Measurements from ENCODE around the gene FAM117A. TPM values are rescaled to one million over a fixed set of nuclear protein-coding genes. Genes with fewer than 3 reads are reported as not detected.

FAM117A gene
- total RNA-seq, 1 experiment from 2014 or later, result 26.2 TPM

DNA sequence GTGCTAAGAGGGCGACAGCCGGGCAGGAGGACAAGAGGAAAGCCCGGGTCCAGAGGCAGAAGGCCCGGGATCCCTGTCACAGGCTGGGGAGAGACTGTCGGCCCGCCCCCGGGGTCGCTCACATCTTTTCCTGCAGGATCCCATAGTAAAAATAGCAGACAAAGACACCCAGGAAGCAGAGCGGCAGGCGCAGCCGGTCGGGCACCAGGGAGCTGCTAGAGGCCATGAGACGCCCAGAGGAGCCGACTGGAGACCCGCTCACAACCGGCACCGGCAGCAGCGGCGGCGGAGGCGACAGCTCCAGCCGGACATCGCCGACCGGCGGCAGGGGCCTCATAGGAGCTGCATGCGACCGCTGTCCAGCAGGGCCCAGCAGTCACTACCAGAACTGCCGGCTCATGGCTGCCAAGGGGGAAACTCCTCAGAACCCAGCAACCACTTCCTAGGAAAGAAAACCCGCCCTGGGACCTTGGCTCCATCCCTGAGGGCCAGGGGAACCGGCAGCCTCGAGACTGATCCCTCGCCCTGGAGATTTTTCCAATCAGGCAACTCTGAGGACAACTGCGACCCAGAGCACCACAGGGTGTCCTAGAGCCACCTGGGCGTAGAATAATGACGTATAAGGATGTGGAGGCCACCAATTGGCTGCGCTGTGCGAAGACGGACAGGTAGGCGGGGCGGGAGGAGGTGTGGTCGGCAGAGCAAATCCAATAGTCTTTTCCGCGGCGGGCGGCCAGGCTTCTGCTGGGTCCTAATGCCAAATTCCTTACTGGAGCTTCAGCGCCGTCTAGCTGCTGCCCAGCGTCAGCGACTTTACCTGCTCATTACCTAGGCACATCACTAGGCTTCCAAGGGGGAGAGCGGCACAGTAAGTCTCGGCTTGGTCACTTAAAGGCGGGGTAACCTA lies 56.1 kb downstream of the FAM117A start, which contains the start of gene SLC35B1 (continued):
- TF ChIP-seq GTF2I (CRISPR knock-in tag; conservative IDR thresholded peaks at IDR 0.05) (no peak), NFE2L1 (CRISPR knock-in tag; IDR thresholded peaks at IDR 0.05) (peak; percentile 46; the same call in 1 of the 2 replicates), ETV6 (CRISPR knock-in tag; IDR thresholded peaks at IDR 0.05) (peak; percentile 60; the same call in 1 of the 2 replicates), ZNF138 (CRISPR knock-in tag; conservative IDR thresholded peaks at IDR 0.05) (no peak), NFYB (CRISPR knock-in tag; conservative IDR thresholded peaks at IDR 0.05; ENCODE audit: low read depth) (peak; percentile 58), MYBL2 (CRISPR knock-in tag; IDR thresholded peaks at IDR 0.05) (0 out of 2 replicates have a peak, but pooled peaks have one; percentile 61), MLX (CRISPR knock-in tag; IDR thresholded peaks at IDR 0.05) (no peak), ATF1 (CRISPR knock-in tag; IDR thresholded peaks at IDR 0.05) (no peak)
- TF ChIP-seq, protein P1, sequence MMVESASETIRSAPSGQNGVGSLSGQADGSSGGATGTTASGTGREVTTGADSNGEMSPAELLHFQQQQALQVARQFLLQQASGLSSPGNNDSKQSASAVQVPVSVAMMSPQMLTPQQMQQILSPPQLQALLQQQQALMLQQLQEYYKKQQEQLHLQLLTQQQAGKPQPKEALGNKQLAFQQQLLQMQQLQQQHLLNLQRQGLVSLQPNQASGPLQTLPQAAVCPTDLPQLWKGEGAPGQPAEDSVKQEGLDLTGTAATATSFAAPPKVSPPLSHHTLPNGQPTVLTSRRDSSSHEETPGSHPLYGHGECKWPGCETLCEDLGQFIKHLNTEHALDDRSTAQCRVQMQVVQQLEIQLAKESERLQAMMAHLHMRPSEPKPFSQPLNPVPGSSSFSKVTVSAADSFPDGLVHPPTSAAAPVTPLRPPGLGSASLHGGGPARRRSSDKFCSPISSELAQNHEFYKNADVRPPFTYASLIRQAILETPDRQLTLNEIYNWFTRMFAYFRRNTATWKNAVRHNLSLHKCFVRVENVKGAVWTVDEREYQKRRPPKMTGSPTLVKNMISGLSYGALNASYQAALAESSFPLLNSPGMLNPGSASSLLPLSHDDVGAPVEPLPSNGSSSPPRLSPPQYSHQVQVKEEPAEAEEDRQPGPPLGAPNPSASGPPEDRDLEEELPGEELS (CRISPR knock-in tag; IDR thresholded peaks at IDR 0.05), result no peak

- H3K4me1 Mint-ChIP-seq, result peaks cover 12% of the 10 kb centered on the region
- ChIA-PET POLR2A (interaction anchor here (1.4 to 2.5 kb wide), 4 partner anchors 30 to 139 kb away, joined by 3 to 13 read pairs (median 4); partner anchors contain the start of gene FAM117A), CTCF (interaction anchor here (1.0 to 2.9 kb wide), 17 partner anchors 8 to 299 kb away, joined by 3 to 27 read pairs (median 9); partner anchors contain the start of genes FAM117A, NXPH3 and SPOP)
- peaks cover 32% of the 10 kb centered on the region for H3K36me3 Mint-ChIP-seq
- no peaks in the 10 kb centered on the region; the same call in 1 of the 2 replicates for H3K27me3 Mint-ChIP-seq (ENCODE audit: low read depth)
- H3K4me3 Mint-ChIP-seq, result peak overlapping the region; percentile 93
- H3K9me3 Mint-ChIP-seq, result no peaks in the 10 kb centered on the region
- H3K27ac Mint-ChIP-seq, result peak overlapping the region; percentile 98
- DNase-seq (ENCODE audit: low spot score) (no peak), ATAC-seq (no peak)
- TF ChIP-seq, protein P2, sequence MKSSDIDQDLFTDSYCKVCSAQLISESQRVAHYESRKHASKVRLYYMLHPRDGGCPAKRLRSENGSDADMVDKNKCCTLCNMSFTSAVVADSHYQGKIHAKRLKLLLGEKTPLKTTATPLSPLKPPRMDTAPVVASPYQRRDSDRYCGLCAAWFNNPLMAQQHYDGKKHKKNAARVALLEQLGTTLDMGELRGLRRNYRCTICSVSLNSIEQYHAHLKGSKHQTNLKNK (CRISPR knock-in tag; IDR thresholded peaks at IDR 0.05), result no peak
- TF ChIP-seq ESRRA (CRISPR knock-in tag; IDR thresholded peaks at IDR 0.05; ENCODE audit: borderline replicate concordance) (no peak), HMGXB4 (CRISPR knock-in tag; IDR thresholded peaks at IDR 0.05) (no peak), NR2C2 (CRISPR knock-in tag; IDR thresholded peaks at IDR 0.05) (no peak), NFATC4 (CRISPR knock-in tag; IDR thresholded peaks at IDR 0.05) (no peak), ATF3 (CRISPR knock-in tag; conservative IDR thresholded peaks at IDR 0.05) (no peak), CREB1 (CRISPR knock-in tag; IDR thresholded peaks at IDR 0.05) (no peak), ZNF396 (CRISPR knock-in tag; IDR thresholded peaks at IDR 0.05; ENCODE audit: borderline replicate concordance) (no peak), ZNF281 (CRISPR knock-in tag; IDR thresholded peaks at IDR 0.05) (no peak), GTF2I (CRISPR knock-in tag; conservative IDR thresholded peaks at IDR 0.05) (no peak), ZNF121 (CRISPR knock-in tag; IDR thresholded peaks at IDR 0.05) (no peak), GRHL2 (CRISPR knock-in tag; IDR thresholded peaks at IDR 0.05; ENCODE audit: insufficient replicate concordance, severe bottlenecking) (no peak)
- TF ChIP-seq, protein P3, sequence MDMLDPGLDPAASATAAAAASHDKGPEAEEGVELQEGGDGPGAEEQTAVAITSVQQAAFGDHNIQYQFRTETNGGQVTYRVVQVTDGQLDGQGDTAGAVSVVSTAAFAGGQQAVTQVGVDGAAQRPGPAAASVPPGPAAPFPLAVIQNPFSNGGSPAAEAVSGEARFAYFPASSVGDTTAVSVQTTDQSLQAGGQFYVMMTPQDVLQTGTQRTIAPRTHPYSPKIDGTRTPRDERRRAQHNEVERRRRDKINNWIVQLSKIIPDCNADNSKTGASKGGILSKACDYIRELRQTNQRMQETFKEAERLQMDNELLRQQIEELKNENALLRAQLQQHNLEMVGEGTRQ (CRISPR knock-in tag; IDR thresholded peaks at IDR 0.05), result no peak
- TF ChIP-seq, protein P4, sequence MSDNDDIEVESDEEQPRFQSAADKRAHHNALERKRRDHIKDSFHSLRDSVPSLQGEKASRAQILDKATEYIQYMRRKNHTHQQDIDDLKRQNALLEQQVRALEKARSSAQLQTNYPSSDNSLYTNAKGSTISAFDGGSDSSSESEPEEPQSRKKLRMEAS (CRISPR knock-in tag; IDR thresholded peaks at IDR 0.05), result no peak
- TF ChIP-seq, protein P5, sequence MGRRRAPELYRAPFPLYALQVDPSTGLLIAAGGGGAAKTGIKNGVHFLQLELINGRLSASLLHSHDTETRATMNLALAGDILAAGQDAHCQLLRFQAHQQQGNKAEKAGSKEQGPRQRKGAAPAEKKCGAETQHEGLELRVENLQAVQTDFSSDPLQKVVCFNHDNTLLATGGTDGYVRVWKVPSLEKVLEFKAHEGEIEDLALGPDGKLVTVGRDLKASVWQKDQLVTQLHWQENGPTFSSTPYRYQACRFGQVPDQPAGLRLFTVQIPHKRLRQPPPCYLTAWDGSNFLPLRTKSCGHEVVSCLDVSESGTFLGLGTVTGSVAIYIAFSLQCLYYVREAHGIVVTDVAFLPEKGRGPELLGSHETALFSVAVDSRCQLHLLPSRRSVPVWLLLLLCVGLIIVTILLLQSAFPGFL (CRISPR knock-in tag; IDR thresholded peaks at IDR 0.05; ENCODE audit: borderline replicate concordance), result no peak
Measured at GRCh38 chr17:49707246-49707607, 56.7 kb downstream of the FAM117A start.
